Astrocyte (in vitro differentiated cells and primary cell): ENCODE data around the gene GPA33. TPM values are rescaled to one million over a fixed set of nuclear protein-coding genes. Genes with fewer than 3 reads are reported as not detected.

Experiments used
- DNase-seq: peaks from one replicate; pipeline ENCODE4 v3.0.0-alpha.2; 2010; ENCODE audit warnings: low read depth
- FAIRE-seq: peaks from 2 replicates; lab custom pipeline; 2011; peaks lifted over from hg19 to GRCh38; lab: Jason Lieb, UNC
- H2AFZ ChIP-seq: 2 replicates; pipeline ENCODE4 v1.6.0; 2012; ENCODE audit warnings: low read depth, low read length, inconsistent platforms
- H3K27ac ChIP-seq: 2 replicates; pipeline ENCODE4 v1.5.1; 2011; ENCODE audit warnings: low read depth, low read length, inconsistent platforms
- H3K27me3 ChIP-seq: 2 replicates; pipeline ENCODE4 v1.6.0; 2011; ENCODE audit warnings: low read length, inconsistent platforms; ENCODE audit not compliant: insufficient read depth
- H3K36me3 ChIP-seq: 2 replicates; pipeline ENCODE4 v1.5.1; 2011; ENCODE audit warnings: low read length, inconsistent platforms; ENCODE audit not compliant: insufficient read depth
- H3K4me1 ChIP-seq: 2 replicates; pipeline ENCODE4 v1.5.1; 2011; ENCODE audit warnings: low read length, inconsistent platforms; ENCODE audit not compliant: insufficient read depth
- H3K4me2 ChIP-seq: 2 replicates; pipeline ENCODE4 v1.6.0; 2012; ENCODE audit warnings: low read length, inconsistent platforms
- H3K4me3 ChIP-seq: 2 replicates; pipeline ENCODE4 v1.5.1; 2011; ENCODE audit warnings: low read depth, mild to moderate bottlenecking, low read length, inconsistent platforms; ENCODE audit not compliant: insufficient read depth
- H3K79me2 ChIP-seq: 2 replicates; pipeline ENCODE4 v1.6.0; 2012; ENCODE audit warnings: mild to moderate bottlenecking, low read length, inconsistent platforms; ENCODE audit not compliant: insufficient read depth
- H3K9ac ChIP-seq: 2 replicates; pipeline ENCODE4 v1.6.0; 2012; ENCODE audit warnings: mild to moderate bottlenecking, low read length, inconsistent platforms
- H3K9me3 ChIP-seq: 2 replicates; pipeline ENCODE4 v1.5.1; 2012; ENCODE audit warnings: low read depth, mild to moderate bottlenecking, low read length, inconsistent platforms; ENCODE audit not compliant: insufficient read depth
- H4K20me1 ChIP-seq: 2 replicates; pipeline ENCODE4 v1.6.0; 2012; ENCODE audit warnings: low read length, inconsistent platforms; ENCODE audit not compliant: insufficient read depth
- H3K27ac Mint-ChIP-seq: one replicate; pipeline ENCODE4 v1.8.0; 2021; ENCODE audit warnings: mild to moderate bottlenecking, mixed read lengths; ENCODE audit not compliant: unreplicated experiment
- H3K27me3 Mint-ChIP-seq: one replicate; pipeline ENCODE4 v1.8.0; 2021; ENCODE audit warnings: low read depth, mixed read lengths; ENCODE audit not compliant: unreplicated experiment
- H3K36me3 Mint-ChIP-seq: one replicate; pipeline ENCODE4 v1.8.0; 2021; ENCODE audit warnings: low read depth, mixed read lengths; ENCODE audit not compliant: unreplicated experiment
- H3K4me1 Mint-ChIP-seq: one replicate; pipeline ENCODE4 v1.8.0; 2021; ENCODE audit warnings: low read depth, mixed read lengths; ENCODE audit not compliant: unreplicated experiment
- H3K4me3 Mint-ChIP-seq: one replicate; pipeline ENCODE4 v1.8.0; 2021; ENCODE audit warnings: mild to moderate bottlenecking, moderate library complexity, mixed read lengths; ENCODE audit not compliant: unreplicated experiment
- H3K9me3 Mint-ChIP-seq: one replicate; pipeline ENCODE4 v1.8.0; 2021; ENCODE audit warnings: mild to moderate bottlenecking, mixed read lengths; ENCODE audit not compliant: unreplicated experiment
- EZH2 ChIP-seq: IDR thresholded peaks from 2 replicates; pipeline ENCODE4 v1.6.1; 2012; ENCODE audit warnings: mild to moderate bottlenecking, low read length, inconsistent platforms; ENCODE audit not compliant: insufficient read depth
- total RNA-seq: library from RNA; stranded (reverse); gene quantifications from 2 replicates; pipeline ENCODE4 v1.2.1, GENCODE V29; 2021
- TF ChIP-seq, protein P1 (sequence below): IDR thresholded peaks from 2 replicates; pipeline ENCODE4 v1.5.1; 2011; ENCODE audit warnings: low read depth, mild to moderate bottlenecking, inconsistent platforms, low read length, moderate library complexity; ENCODE audit not compliant: insufficient read depth

GPA33 gene
- total RNA-seq, 1 donor from 2014 or later, result 1.2 TPM

- no peaks in the 10 kb centered on the region for H3K36me3 ChIP-seq
- no peak for FAIRE-seq
- no peak for TF ChIP-seq EZH2
- TF ChIP-seq, protein P1, sequence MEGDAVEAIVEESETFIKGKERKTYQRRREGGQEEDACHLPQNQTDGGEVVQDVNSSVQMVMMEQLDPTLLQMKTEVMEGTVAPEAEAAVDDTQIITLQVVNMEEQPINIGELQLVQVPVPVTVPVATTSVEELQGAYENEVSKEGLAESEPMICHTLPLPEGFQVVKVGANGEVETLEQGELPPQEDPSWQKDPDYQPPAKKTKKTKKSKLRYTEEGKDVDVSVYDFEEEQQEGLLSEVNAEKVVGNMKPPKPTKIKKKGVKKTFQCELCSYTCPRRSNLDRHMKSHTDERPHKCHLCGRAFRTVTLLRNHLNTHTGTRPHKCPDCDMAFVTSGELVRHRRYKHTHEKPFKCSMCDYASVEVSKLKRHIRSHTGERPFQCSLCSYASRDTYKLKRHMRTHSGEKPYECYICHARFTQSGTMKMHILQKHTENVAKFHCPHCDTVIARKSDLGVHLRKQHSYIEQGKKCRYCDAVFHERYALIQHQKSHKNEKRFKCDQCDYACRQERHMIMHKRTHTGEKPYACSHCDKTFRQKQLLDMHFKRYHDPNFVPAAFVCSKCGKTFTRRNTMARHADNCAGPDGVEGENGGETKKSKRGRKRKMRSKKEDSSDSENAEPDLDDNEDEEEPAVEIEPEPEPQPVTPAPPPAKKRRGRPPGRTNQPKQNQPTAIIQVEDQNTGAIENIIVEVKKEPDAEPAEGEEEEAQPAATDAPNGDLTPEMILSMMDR, result no peak
- Mint-ChIP-seq H3K27ac (no peak overlapping the region), H3K9me3 (peaks cover 6% of the 10 kb centered on the region), H3K4me3 (no peak overlapping the region), H3K27me3 (peaks cover 22% of the 10 kb centered on the region), H3K36me3 (no peaks in the 10 kb centered on the region), H3K4me1 (peaks cover under 1% of the 10 kb centered on the region)
- peaks cover 13% of the 10 kb centered on the region for H3K27me3 ChIP-seq
- no peak for DNase-seq
- no peak overlapping the region for H2AFZ ChIP-seq
- no peaks in the 10 kb centered on the region for H4K20me1 ChIP-seq
- H3K4me2 ChIP-seq, result no peak overlapping the region
- H3K79me2 ChIP-seq, result no peaks in the 10 kb centered on the region
- H3K9me3 ChIP-seq, result no peaks in the 10 kb centered on the region
- H3K27ac ChIP-seq, result no peak overlapping the region
- H3K9ac ChIP-seq, result no peak overlapping the region
- H3K4me3 ChIP-seq, result no peak overlapping the region
- H3K4me1 ChIP-seq, result no peaks in the 10 kb centered on the region
Measured at GRCh38 chr1:167082511-167083027, 7.6 kb downstream of the GPA33 start.

- Mint-ChIP-seq H3K4me3 (no peak overlapping the region), H3K27ac (no peak overlapping the region), H3K9me3 (peaks cover 6% of the 10 kb centered on the region), H3K27me3 (peaks cover 22% of the 10 kb centered on the region), H3K36me3 (no peaks in the 10 kb centered on the region), H3K4me1 (peaks cover 4% of the 10 kb centered on the region)
- H3K4me1 ChIP-seq, result no peaks in the 10 kb centered on the region
- H3K9me3 ChIP-seq, result no peaks in the 10 kb centered on the region
- H4K20me1 ChIP-seq, result no peaks in the 10 kb centered on the region
- no peaks in the 10 kb centered on the region for H3K36me3 ChIP-seq
- no peak overlapping the region for H2AFZ ChIP-seq
- H3K4me3 ChIP-seq, result no peak overlapping the region
- no peak overlapping the region for H3K27ac ChIP-seq
- TF ChIP-seq EZH2, result no peak
- TF ChIP-seq, protein P1, result no peak
- FAIRE-seq, result no peak
- H3K4me2 ChIP-seq, result no peak overlapping the region
- H3K79me2 ChIP-seq, result no peaks in the 10 kb centered on the region
- peaks cover 13% of the 10 kb centered on the region for H3K27me3 ChIP-seq
- no peak for DNase-seq
- H3K9ac ChIP-seq, result no peak overlapping the region
Measured at GRCh38 chr1:167081594-167082156, 8.5 kb downstream of the GPA33 start.

DNA sequence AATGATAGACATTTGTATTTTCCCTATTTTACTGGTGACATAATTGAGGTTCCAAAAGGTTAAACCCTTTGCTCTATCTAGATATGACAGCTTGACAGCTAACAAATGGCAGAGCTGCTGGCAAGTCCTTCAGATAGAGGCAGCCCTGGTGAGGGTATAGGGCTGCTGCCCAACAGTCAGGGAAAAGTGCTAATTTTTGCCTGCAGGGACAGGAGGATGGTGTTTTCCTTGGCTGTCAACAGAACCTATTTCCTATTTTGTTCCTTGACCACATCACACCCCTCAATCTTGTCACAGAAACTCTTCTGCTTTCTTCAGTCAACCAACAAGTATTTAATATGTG lies 12.3 kb downstream of the GPA33 start:
- H3K9ac ChIP-seq, result no peak overlapping the region
- Mint-ChIP-seq H3K27me3 (peaks cover 26% of the 10 kb centered on the region), H3K4me3 (no peak overlapping the region), H3K36me3 (no peaks in the 10 kb centered on the region), H3K9me3 (peaks cover 7% of the 10 kb centered on the region), H3K4me1 (peaks cover 10% of the 10 kb centered on the region), H3K27ac (no peak overlapping the region)
- no peak for FAIRE-seq
- no peak overlapping the region for H3K4me2 ChIP-seq
- no peak overlapping the region for H2AFZ ChIP-seq
- H3K36me3 ChIP-seq, result no peaks in the 10 kb centered on the region
- peaks cover 11% of the 10 kb centered on the region for H3K27me3 ChIP-seq
- no peaks in the 10 kb centered on the region for H4K20me1 ChIP-seq
- no peak for TF ChIP-seq EZH2
- TF ChIP-seq, protein P1, result no peak
- no peak overlapping the region for H3K27ac ChIP-seq
- H3K4me3 ChIP-seq, result no peak overlapping the region
- no peaks in the 10 kb centered on the region for H3K79me2 ChIP-seq
- no peaks in the 10 kb centered on the region for H3K9me3 ChIP-seq
- H3K4me1 ChIP-seq, result no peaks in the 10 kb centered on the region
- DNase-seq, result no peak
